ENCODE data around the gene ZNF764. TPM values are rescaled to one million over a fixed set of nuclear protein-coding genes. Genes with fewer than 3 reads are reported as not detected.

The ZNF764 gene
- total RNA-seq, 1 experiment from 2014 or later = 6.8 TPM

DNA sequence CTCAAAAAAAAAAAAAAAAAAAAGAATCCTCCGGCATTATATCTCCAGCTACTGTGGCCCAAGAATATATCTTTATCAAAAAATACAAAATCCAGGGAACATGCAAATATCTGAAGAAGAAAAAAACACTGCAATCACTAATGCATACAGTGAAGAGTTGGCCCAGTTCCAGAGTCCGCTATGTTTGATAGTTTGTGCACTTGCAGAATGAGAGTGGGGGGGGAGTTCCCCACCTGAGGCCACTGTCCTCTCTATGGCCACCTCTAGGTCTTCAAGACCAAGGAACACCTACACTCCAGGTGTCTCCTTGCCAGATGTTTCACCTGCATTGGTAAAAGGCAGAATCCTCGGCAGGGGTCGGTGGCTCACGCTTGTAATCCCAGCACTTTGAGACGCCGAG, 23.3 kb upstream of the ZNF764 start:
- Histone ChIP-seq H3K36me3 (peaks cover 69% of the 10 kb centered on the region), H3K4me3 (no peak overlapping the region)
- DNase-seq = no peak

DNA sequence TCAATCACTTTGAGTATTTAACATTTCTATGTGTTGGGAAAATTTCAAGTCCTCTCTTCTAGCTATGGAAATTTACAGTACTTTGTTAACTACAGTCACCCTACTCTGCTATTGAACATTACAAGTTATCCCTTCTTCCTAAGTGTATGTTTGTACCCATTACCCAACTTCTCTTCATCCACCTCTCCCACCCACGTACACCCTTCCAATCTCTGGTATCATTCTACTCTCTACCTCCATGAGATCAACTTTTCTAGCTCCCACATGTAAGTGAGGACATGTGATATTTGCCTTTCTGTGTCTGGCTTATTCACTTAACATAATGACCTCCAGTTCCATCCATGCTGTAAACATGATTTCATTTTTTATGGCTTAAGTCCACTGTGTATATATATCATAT, 16.5 kb upstream of the ZNF764 start:
- no peaks in the 10 kb centered on the region for H3K27me3 ChIP-seq
- H3K36me3 ChIP-seq = peaks cover 32% of the 10 kb centered on the region
- no peak for DNase-seq
- no peaks in the 10 kb centered on the region for H3K9me3 ChIP-seq
- no peak overlapping the region for H3K4me3 ChIP-seq

More for the DNA sequence above, 23.3 kb upstream of the ZNF764 start:
- no peaks in the 10 kb centered on the region for H3K9me3 ChIP-seq
- no peaks in the 10 kb centered on the region for H3K27me3 ChIP-seq

DNA sequence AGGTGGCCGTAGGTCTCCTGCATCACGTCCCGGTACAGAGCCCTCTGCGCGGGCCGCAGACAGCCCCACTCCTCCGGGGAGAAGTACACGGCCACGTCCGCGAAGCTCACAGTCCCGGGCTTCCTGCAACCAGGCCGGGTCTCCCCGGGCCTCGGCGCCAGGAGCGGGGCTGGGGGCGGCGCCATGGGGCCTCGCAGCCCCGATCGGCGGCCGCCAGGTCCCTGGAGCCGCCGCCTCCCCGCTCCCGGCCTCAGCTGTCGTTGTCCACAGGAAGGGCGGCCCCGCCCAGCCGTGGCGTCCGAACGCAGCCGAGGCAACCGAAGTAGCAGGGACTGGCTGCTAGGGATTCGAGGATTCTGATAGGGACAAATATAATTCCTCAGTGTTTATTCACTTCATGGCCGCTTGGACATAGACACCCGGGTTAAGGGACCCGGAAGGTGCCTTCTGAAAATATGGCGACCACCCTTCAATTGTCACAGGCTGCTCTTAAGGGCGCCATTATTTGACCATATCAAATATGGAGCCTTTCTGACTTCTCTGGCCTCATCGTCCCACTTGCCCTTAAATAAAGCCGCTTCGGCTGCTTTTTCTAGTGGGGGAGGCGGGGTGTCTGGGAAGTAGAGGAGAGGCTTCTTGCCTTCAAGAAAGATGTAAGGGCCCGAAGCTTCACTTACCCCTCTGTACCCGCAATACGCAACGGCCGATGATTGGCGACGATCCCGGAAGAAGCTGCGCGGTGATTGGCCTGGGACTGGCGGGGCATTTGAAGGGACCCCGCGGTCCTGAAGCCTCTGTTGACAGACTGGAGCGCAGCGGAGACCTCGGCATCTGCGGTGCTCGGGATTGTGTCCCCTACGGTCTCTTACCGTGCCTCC, 13.5 kb upstream of the ZNF764 start, which contains the start of gene ZNF688:
Gene ZNF688, minus strand, starts transcription at position 270 of the 878 bp plus-strand sequence. Its CDS starts 85 bp downstream, at position 185.
- Histone ChIP-seq H3K36me3 (peaks cover 5% of the 10 kb centered on the region), H3K4me3 (peak within 1 kb of the TSS; percentile 58), H3K9me3 (no peaks in the 10 kb centered on the region), H3K27me3 (no peaks in the 10 kb centered on the region)
- DNase-seq = peak; percentile 97

DNA sequence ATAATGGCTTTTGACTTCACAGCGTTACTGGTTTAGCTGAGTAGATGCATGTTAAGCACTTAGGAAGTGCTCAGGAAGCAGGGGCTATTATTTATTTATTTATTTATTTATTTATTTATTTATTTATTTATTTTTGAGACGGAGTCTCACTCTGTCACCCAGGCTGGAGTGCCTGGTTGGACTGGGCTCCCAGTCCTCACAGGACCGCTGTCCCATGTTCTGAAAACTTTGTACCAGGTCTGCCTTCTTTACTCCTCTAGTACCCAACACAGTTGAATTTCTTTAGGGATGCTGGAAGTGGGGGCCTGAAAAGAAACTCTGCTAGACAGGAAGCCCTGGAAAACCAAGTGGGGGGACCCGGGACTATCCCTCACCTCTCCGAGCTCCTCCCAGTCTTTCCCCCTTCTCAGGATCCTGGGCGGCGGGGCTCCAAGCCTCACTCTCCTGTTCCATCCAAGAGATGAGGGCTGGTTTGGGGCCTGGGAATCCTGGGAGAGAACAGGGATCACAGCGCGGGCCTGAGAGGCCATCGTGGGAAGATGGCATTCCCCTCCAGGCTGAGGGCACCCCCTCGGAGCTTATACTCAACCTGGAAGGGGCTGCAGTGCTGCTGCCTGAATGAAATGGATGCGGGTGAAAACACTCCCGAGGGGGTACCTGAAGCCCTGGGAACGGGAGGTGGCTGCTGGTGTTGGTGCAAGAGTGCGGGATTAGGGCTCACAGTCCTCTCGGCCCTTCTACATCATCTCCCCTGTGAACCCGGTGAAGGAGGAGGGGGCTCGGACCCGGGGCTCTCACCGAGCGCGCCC, 12.7 kb upstream of the ZNF764 start:
- DNase-seq = peak; percentile 10
- Histone ChIP-seq H3K9me3 (no peaks in the 10 kb centered on the region), H3K36me3 (no peaks in the 10 kb centered on the region), H3K4me3 (peak overlapping the region; percentile 58), H3K27me3 (no peaks in the 10 kb centered on the region)

DNA sequence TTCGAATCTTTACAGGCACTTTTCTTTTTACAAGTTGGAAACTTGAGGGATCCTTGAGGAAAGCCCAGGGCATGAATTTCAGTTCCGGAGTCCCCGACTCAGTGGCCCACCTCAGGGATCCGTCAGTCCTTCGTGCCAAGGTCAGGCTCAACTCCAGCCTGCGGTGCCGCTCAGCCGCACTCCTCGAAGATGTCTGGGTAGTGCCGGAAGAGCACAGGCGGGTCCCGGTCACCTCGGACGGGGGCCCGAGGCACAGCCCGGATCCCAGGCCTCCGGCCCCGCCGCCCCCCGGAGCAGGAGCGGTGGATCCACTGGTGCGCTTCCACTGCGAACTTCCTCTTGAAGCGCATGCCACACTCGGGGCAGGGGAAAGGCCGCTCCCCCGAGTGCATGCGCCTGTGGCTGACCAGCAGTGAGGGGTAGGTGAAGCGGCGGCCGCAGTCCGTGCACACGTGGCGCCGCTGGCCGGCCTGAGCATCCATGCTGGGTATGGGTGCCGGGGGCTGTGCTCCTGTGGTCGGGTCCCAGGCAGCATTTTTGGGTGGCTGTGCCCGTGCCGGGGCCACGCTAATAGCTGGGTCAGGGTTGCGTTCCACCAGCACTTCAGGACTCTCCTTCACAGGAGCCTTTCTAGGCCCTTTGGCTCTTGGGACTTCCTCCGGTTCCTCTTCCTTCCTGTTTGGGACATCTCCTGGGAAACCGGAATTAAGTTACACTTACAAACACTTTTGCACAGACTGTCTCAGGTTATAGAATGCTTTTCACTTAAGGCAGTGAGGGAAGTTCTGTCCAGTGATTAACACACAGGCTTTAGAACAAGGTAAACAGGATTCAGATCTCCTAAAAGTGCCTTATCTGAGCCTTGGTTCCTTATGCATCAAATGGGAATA, 11.8 kb upstream of the ZNF764 start:
- Histone ChIP-seq H3K9me3 (no peaks in the 10 kb centered on the region), H3K4me3 (no peak overlapping the region), H3K36me3 (no peaks in the 10 kb centered on the region), H3K27me3 (no peaks in the 10 kb centered on the region)
- DNase-seq = no peak

DNA sequence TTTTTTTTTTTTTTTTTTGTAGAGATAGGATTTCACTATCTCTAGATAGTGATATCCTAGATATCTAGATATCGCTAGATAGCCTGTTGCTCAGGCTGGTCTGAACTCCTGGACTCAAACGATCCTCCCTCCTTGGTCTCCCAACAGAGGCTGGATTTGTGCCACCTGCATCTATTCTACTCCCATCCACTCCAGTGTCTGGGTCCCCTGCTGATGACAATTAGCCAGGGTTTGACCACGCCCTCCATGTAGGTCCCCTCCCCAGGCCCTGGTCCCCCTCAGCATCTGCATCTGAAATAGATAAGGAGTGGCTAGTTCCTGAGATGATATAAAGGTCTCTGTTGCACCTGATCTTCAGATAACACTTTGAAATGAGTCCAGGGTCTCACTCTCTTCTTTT, 11.1 kb upstream of the ZNF764 start:
- no peaks in the 10 kb centered on the region for H3K36me3 ChIP-seq
- no peak for DNase-seq
- no peak overlapping the region for H3K4me3 ChIP-seq
- H3K27me3 ChIP-seq = no peaks in the 10 kb centered on the region
- no peaks in the 10 kb centered on the region for H3K9me3 ChIP-seq

DNA sequence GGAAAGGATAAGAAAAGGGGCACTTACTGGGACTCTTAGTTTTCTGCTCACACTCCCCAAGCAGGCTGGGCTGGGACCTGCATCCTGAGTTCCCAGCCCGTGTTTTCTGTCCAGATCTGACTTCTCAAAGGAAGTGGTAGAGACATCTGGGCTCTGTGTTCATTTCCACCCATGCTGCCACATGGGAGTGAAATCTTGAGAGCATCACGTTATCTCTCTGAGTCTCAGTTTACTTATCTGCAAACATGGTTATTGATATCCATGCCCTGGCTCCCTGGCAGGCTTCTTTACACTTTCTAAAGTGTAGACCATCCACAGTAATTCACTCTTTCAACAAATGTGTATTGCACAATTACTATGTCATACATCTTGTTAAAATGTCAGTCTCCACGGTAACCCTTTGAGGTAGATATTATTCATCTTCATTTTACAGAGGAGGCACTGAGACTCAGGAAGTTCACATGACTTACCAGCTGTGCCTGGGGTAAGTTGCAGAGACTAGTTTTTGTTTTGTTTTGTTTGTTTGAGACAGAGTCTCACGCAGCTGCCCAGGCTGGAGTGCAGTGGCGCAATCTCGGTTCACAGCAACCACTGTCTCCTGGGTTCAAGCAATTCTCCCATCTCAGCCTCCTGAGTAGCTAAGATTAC, 9.9 kb upstream of the ZNF764 start:
- Histone ChIP-seq H3K27me3 (no peaks in the 10 kb centered on the region), H3K36me3 (no peaks in the 10 kb centered on the region), H3K9me3 (no peaks in the 10 kb centered on the region), H3K4me3 (no peak overlapping the region)
- DNase-seq = no peak

DNA sequence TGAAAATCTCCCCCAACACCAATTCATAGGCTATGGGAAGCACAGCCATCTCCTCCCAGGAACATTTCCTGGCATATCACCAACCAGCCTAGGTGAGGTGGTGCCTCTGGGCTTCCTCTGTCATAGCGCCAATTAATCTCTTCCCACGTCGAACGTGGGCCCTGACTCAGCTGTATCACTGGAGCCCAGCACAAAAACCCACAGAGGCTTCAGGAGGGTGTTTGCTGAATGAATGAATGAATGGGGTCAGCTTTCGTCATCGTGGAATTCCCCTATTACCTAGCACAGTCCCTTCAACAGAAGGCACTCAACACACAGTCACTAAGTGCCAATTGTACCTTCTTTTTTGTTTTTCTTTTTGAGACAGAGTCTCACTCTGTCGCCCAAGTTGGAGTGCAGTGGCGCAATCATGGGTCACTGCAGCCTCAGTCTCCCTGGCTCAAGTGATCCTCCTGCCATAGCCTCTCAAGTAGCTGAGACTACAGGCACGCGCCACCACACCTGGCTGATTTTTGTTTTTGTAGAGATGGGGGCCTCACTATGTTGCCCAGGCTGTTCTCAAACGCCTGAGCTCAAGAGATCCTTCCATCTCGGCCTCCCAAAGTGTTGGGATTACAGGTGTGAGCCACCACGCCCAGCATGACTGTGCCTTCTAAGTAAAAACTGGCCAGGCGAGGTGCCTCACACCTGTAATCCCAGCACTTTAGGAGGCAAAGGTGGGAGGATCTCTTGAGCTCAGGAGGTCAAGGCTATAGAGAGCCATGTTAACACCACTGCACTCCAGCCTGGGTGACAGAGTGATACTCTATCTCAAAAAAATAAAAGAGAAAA, 9.2 kb upstream of the ZNF764 start:
- DNase-seq = no peak
- H3K4me3 ChIP-seq = no peak overlapping the region
- no peaks in the 10 kb centered on the region for H3K27me3 ChIP-seq
- H3K36me3 ChIP-seq = no peaks in the 10 kb centered on the region
- no peaks in the 10 kb centered on the region for H3K9me3 ChIP-seq

DNA sequence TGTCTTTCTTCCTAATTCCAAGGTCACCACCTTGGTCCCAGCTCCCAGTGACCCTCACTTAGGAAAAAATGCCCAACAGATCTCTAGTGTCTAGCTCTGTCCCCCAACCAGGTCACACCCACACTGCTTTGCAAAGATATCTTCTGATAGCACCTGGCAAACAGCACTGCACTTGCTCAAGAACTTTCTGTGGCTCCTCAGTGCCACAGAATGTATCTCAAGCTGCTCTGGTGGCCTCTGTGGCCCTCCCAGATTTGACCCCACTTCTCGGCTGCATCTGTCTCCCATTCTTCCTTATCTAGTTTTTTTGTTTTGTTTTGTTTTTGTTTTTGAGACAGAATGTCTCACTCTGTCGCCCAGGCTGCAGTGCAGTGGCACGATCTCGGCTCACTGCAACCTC, 8.4 kb upstream of the ZNF764 start:
- no peak for DNase-seq
- H3K9me3 ChIP-seq = no peaks in the 10 kb centered on the region
- no peaks in the 10 kb centered on the region for H3K27me3 ChIP-seq
- H3K4me3 ChIP-seq = no peak overlapping the region
- H3K36me3 ChIP-seq = no peaks in the 10 kb centered on the region

DNA sequence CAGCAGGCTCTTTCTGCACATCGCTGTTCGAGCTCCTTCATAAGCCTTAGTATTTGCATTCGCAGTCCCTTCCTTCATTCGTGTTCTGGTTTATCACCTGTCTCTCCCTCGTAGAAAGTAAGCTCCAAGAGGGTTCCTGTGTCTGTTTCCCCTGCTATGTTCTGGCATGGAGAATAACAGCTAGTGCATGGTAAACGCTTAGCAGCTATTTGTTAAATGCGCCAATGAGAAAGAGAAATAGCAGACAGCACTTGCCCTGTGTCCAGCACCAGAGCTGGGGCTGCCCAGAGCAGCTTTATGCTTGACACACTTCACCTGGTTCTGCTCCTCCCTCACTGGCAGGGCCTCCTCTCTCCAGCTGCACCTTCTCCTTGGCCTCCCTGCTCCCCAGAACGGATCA, 7.8 kb upstream of the ZNF764 start:
- H3K36me3 ChIP-seq = no peaks in the 10 kb centered on the region
- no peaks in the 10 kb centered on the region for H3K9me3 ChIP-seq
- H3K4me3 ChIP-seq = no peak overlapping the region
- DNase-seq = no peak
- H3K27me3 ChIP-seq = no peaks in the 10 kb centered on the region

DNA sequence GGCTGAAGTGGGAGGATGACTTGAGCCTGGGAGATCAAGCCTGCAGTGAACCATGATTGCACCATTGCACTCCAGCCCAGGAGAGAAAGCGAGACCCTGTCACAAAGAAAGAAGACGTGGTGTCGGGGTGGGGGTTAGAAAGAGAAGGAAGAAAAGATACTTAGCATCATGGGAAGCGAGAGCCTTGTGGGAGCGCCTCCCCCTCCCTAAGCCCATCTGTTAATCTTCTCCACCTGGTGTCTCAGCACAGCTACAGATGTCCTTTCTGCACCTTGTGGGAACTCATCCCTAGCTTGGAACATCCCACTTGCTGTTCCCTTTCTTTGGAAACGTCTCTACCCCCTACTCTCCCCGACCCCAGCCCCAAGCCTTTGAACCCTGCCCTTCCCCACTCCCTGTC, 7.4 kb upstream of the ZNF764 start:
- no peak for DNase-seq
- Histone ChIP-seq H3K4me3 (no peak overlapping the region), H3K27me3 (no peaks in the 10 kb centered on the region), H3K36me3 (no peaks in the 10 kb centered on the region), H3K9me3 (no peaks in the 10 kb centered on the region)

DNA sequence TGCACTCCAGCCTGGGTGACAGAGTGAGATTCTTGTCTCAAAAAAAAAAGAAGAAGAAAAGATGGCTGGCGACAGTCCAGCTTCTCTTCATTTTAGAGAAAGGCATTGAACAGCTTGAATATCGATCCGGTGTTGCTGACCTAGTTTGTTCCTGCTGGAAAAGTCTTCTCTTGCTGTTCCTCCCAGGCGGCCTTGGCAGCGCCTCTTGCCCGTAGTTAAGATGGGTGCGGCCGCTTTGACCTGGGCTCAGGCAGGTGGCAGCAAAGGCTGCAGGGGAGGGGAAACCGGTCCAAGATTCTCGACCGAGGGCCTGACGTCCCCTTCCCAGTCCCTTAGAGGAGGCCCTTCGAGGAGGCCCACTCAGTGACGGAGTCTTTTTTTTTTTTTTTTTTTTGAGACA, 3.8 kb upstream of the ZNF764 start:
- DNase-seq = no peak
- Histone ChIP-seq H3K9me3 (no peaks in the 10 kb centered on the region), H3K27me3 (no peaks in the 10 kb centered on the region), H3K36me3 (no peaks in the 10 kb centered on the region; the same call in 1 of the 2 replicates), H3K4me3 (no peak overlapping the region)

DNA sequence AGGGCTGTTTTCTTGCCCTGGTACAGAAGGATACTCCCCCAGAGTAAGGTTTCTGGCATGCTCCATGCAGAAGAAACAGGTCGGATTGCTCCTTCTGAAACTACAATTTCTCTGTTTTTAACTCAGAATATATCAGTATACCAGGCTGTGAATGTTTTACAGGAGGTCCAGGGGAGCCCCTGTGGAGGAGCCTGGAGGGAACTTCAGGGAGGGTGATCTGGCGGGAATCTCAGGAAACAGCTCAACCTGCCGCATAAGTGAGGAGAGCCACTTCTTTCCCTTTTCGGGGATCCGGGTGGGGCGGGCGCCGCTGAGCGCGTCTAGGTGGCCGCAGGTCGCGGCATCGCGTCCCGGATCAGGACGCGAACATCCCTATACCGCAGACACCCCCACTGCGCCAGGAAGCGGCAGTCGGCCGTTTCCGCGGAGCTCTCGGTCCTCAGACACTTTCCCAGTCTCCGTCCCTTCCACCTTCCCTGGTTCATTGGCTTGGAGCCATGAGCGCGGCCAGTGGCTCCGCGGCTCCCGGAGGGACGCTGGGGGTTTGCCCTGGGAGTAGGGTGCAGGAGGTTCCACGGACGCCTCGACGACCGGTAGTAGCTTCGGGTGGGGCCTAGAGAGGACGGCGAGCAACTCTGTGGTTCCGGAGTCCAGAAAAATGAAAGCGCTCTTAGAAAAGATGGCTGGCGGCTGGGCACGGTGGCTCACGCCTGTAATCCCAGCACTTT, 3.1 kb upstream of the ZNF764 start:
- Histone ChIP-seq H3K27me3 (no peaks in the 10 kb centered on the region), H3K36me3 (peaks cover 6% of the 10 kb centered on the region), H3K4me3 (peak overlapping the region; percentile 41), H3K9me3 (no peaks in the 10 kb centered on the region)
- DNase-seq = peak; percentile 45

DNA sequence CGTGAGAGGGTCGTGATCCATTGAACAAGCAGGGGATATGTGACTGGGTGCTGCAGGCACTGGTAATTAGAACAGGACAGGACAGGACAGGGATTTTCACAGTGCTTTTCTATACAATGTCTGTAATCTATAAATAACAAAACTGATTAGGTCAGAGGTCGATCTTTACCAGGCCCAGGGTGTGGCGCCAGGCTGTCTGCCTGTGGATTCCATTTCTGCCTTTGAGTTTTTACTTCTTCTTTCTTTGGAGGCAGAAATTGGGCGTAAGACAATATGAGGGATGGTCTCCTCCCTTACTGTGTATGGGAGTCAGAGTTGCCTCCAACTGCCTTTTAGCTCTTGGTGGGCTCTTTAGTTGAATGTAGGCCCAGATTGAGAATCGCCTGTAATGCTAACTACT, 1.5 kb upstream of the ZNF764 start:
- no peak for DNase-seq
- no peaks in the 10 kb centered on the region for H3K9me3 ChIP-seq
- no peak overlapping the region for H3K4me3 ChIP-seq
- peaks cover 21% of the 10 kb centered on the region for H3K36me3 ChIP-seq
- H3K27me3 ChIP-seq = no peaks in the 10 kb centered on the region

DNA sequence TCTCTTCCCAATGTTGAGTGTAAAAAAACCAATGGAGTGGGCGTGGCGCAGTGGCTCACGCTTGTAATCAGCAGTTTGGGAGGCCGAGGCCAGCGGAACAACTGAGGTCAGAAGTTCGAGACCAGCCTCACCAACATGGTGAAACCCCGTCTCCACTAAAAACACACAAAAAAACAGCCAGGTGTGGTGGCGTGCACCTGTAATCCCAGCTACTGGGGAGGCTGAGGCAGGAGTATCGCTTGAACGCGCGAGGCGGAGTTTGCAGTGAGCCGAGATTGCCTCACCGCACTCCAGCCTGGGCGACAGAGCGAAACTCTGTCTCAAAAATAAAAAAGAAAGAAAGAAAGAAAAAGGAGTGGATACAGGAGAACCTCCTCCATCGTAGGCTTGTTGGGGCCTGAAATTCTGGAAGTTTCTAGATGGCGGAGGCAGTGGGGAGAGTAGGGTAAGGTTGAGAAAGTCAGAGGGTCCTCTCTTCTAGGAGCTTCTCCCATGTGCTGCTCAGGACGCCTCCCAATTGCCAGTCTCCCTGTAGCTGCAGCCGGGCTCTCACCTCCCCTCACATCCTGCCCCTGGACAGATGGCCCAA, 709 bp upstream of the ZNF764 start:
- no peaks in the 10 kb centered on the region for H3K27me3 ChIP-seq
- peaks cover 29% of the 10 kb centered on the region for H3K36me3 ChIP-seq
- no peak for DNase-seq
- H3K4me3 ChIP-seq = peak overlapping the region; percentile 93
- no peaks in the 10 kb centered on the region for H3K9me3 ChIP-seq
